SKM-1 (cell line): ENCODE measurements around the gene FMO4.
"Not testable (repeated sequence)": the region's sequence is repeated elsewhere in the genome, so short reads cannot be mapped to it uniquely, and the experiment has no call there.

ENCODE experiments used
- DNase-seq: peaks from one replicate; lab custom pipeline; 2025; ENCODE audit not compliant: unreplicated experiment; lab: John Stamatoyannopoulos, UW

The FMO4 gene

GRCh38 chr1:171381866-171382210 is 67.9 kb downstream of the FMO4 start:
- no peak for DNase-seq

DNA sequence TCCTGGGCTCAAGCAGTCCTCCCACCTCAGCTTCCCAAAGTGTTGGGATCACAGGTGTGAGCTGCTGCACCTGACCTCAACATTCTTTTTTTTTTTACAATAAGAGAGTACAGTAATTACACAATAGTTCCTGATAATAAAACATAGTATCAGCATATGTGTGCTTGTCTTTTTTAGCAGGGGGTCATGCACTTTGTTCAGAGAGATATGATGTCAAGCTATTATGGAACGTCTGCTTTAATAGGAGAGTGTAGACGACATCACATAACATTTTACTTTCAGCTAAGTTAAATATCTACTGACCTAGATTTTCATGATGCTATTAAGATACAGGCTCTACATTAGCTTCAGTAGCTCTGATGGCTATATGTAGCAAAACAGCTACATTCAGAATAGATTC is 70.5 kb downstream of the FMO4 start:
- DNase-seq: no peak

DNA sequence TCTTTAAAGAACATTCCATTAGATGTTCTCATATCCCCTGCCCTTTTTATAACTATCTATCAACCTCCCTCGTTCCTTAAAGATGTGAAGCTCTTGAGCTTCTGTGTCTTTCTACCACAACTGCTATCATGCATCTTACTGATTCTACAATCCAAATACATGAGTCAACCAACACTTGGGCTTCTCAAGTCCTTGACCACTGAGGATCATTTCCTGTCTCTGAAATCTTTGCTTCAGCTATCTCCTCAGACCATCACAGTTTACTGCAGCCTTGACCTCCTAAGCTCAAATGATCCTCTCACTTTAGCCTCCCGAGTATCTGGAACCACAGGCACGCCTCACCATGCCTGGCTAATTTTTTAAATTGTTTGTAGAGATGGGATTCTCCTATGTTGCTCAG is 75.2 kb downstream of the FMO4 start:
- DNase-seq: no peak

- not testable (repeated sequence) for DNase-seq
These were observed 76.8 kb downstream of the FMO4 start for GRCh38 chr1:171390740-171391139.
